Ureter (tissue), 1 donor: ENCODE data around the gene OTOS. TPM values are rescaled to one million over a fixed set of nuclear protein-coding genes. Genes with fewer than 3 reads are reported as not detected.
A peak's percentile ranks its signal among the peaks of the same experiment; 100 is the strongest.

Experiments used
- DNase-seq: peaks from one replicate; pipeline ENCODE4 v3.0.0-alpha.2; 2020; ENCODE audit warnings: low spot score
- total RNA-seq: library from RNA; stranded (reverse); gene quantifications from one replicate; pipeline ENCODE4 v1.2.4, GENCODE V29; 2023
- donor health status: DM: yes; HTN: yes; CAD: no.

The OTOS gene
- total RNA-seq, 1 donor from 2014 or later = not detected

GRCh38 chr2:240136671-240137292 lies 3.7 kb downstream of the OTOS start:
- DNase-seq = no peak

GRCh38 chr2:240136013-240136670 lies 4.3 kb downstream of the OTOS start, which contains the start of gene COPS9:
Gene COPS9 (minus strand): TSS chr2:240136305. CDS start chr2:240136284, 21 bp downstream.
- peak; percentile 84 for DNase-seq

GRCh38 chr2:240135706-240136012 lies 4.8 kb downstream of the OTOS start:
- DNase-seq = no peak

- DNase-seq = no peak
Observed at GRCh38 chr2:240134956-240135520, 5.4 kb downstream of the OTOS start.

- DNase-seq = no peak
Observed at GRCh38 chr2:240134466-240134865, 6.0 kb downstream of the OTOS start.

GRCh38 chr2:240133401-240133800 lies 7.1 kb downstream of the OTOS start:
- DNase-seq = no peak

GRCh38 chr2:240132651-240132980 lies 7.8 kb downstream of the OTOS start:
- no peak for DNase-seq

GRCh38 chr2:240131941-240132650 lies 8.4 kb downstream of the OTOS start:
- no peak for DNase-seq

GRCh38 chr2:240131296-240131695 lies 9.2 kb downstream of the OTOS start:
- DNase-seq = no peak

GRCh38 chr2:240130393-240131195 lies 9.9 kb downstream of the OTOS start:
- no peak for DNase-seq

- DNase-seq = no peak
Observed at GRCh38 chr2:240129731-240130392, 10.6 kb downstream of the OTOS start.

GRCh38 chr2:240129311-240129710 lies 11.1 kb downstream of the OTOS start:
- DNase-seq = no peak

GRCh38 chr2:240128608-240129145 lies 11.8 kb downstream of the OTOS start:
- DNase-seq = no peak

GRCh38 chr2:240127911-240128607 lies 12.4 kb downstream of the OTOS start:
- no peak for DNase-seq

- DNase-seq = no peak
Observed at GRCh38 chr2:240127191-240127750, 13.2 kb downstream of the OTOS start.

GRCh38 chr2:240126731-240127130 lies 13.7 kb downstream of the OTOS start:
- DNase-seq = no peak

- DNase-seq = no peak
Observed at GRCh38 chr2:240125742-240126141, 14.7 kb downstream of the OTOS start.

- no peak for DNase-seq
Observed at GRCh38 chr2:240124651-240125030, 15.8 kb downstream of the OTOS start.

- DNase-seq = no peak
Observed at GRCh38 chr2:240123821-240124650, 16.4 kb downstream of the OTOS start.
